Measurements from ENCODE around the gene KHDC3L.

KHDC3L gene, protein sequence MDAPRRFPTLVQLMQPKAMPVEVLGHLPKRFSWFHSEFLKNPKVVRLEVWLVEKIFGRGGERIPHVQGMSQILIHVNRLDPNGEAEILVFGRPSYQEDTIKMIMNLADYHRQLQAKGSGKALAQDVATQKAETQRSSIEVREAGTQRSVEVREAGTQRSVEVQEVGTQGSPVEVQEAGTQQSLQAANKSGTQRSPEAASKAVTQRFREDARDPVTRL

GRCh38 chr6:73362358-73362757, at the start of gene KHDC3L:
Gene KHDC3L, plus strand, starts transcription at chr6:73362658. Its CDS starts 72 bp downstream, at chr6:73362730.
- DNase-seq, result no peak

DNA sequence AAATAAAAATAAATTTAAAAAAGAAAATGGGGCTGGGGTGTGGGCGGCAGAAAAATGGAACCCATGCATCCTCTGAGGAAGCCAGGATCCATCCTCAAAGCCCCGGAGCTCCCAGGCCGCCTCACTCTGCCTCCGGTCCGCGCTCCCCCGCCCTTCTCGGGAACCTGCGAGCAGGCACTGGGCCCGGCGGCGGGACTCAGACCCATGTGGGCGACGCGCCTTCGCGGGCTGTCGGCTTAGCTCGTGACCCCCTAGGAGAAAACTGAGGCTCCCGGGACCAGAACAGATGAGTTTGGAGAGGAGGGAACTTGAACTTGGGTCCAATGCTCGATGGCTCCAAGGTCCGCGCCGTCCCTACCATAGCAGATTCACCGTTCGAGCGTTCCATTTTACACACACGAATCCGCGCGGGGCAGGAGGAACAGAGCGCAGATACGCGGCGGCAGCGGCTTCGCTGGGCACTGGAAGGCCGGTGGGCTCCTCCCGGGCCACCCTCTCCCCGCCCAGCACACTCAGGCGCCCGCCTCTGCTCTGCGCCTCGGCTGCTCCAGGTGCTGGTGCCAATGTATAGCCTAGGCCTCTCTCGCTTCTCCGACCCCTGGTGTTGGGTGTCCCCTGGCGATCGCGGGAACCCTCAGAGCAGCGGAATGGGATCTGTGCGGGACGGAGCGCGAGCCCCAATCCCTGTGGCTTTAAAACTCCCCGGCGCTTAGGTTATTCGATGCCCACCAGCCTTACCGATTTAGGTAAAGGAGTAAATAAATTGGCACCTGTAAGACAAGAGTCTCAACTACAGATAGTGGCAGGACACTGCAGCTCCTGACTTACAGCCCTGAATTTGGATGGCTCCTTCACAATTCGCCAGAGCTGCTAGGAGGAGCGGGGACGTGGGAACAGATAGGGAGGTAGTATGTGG, 47.6 kb upstream of the KHDC3L start:
- DNase-seq, result no peak

- no peak for DNase-seq
Measured at GRCh38 chr6:73323323-73323722, 39.1 kb upstream of the KHDC3L start.

- no peak for DNase-seq
Measured at GRCh38 chr6:73325656-73326055, 36.8 kb upstream of the KHDC3L start.

DNA sequence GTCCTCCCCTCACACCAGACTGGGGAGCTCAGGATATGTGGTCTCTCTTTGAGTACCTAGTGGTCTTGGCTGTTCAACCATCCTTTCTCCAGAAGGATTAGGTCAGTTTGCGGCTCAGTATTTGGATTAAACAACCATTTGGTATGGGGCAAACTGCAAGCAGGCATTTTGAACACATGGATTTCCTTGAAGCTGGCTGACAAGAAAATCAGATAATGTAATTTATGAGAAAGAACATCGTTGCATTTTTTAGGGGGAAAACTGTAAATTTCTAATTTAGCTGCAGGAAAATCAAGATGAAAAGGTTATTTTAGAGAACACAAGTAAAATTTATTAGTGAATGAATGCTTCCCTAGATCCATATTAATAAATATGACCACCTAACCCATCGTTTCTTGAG, 33.7 kb upstream of the KHDC3L start:
- no peak for DNase-seq

GRCh38 chr6:73329201-73329600, 33.3 kb upstream of the KHDC3L start:
- DNase-seq, result no peak

DNA sequence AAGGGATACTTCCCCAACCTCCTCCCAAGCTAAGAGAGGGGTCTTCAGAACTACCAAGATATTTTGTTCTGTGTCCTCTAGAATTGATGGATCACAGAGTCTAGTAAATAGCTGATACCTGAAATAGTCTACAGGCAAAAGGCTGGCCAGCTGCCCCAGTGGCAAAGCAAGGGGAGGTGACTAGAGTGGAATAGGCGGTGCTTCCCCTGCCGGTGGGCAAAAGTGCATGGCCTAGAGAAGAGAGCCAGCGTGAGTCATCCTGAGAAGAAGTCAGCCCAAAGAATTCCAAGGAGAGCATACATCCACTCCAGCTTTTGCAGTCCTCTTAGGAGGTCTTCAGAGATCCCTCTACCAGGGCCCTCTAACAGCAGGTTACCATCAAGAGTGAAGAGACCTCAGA, 23.1 kb upstream of the KHDC3L start:
- no peak for DNase-seq

- DNase-seq, result no peak
Measured at GRCh38 chr6:73340048-73340447, 22.4 kb upstream of the KHDC3L start.

DNA sequence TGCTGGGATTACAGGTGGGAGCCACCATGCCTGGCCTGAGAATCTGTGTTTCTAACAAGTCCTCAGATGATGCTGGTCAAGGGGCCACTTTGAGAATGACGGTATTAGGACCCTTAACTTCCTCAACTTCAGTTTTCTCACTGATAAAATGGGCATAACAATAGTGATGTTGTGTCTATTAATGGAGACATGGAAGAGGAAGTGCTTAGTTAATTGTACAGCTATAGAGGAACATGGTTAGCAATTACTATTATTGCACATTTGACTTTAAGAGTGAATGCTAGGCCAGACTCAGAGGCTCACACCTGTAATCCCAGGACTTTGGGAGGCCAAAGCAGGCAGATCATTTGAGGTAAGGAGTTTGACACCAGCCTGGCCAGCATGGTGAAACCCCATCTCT, 21.1 kb upstream of the KHDC3L start:
- DNase-seq, result no peak

- no peak for DNase-seq
Measured at GRCh38 chr6:73342174-73342573, 20.3 kb upstream of the KHDC3L start.

DNA sequence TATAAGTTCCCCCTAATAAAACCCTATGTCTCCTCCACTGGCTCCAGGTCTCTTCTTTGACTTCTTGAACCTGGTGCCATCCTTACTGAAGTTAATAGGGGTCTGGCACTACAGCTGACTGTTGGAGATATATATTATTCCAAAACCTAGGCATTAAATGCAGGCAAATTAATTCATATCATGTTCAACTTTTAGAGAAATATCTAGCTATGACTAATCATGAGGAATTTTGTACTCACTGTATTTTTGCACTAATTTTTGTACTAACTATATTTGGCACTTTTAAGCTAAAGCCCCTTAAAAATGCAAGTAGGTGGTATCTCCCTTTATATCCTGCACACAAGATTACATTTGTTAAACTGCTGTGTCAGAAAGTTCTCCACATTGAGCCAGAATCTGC, 19.3 kb upstream of the KHDC3L start:
- DNase-seq, result no peak

DNA sequence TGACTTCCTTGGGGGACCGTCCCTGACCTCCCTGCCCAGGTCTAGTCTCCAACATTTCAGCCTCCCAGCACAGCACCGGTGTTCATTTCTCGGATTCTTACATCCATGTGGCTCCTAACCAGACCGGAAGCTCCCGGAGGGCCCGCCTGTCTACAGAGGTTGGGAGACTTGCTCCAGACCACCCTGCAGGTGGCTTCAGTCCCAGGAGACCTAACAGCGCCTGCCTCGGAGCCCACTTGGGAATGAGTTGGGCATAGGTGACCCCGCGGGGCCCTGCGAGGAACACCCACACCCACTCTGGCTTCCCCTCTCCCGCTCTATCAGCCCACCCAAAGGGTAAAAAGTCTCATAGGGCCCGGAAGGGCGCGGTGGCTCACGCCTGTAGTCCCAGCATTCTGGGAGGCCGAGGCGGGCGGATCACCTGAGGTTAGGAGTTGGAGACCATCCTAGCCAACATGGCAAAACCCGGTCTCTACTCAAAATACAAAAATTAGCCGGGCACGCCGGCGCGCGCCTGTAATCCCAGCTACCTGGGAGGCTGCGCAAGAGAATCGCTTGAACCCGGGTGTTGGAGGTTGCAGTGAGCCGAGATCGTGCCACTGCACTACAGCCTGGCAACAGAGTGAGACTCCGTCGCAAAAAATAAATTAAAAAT, 13.8 kb upstream of the KHDC3L start:
- no peak for DNase-seq

- DNase-seq, result no peak
Measured at GRCh38 chr6:73349311-73349710, 13.1 kb upstream of the KHDC3L start.

DNA sequence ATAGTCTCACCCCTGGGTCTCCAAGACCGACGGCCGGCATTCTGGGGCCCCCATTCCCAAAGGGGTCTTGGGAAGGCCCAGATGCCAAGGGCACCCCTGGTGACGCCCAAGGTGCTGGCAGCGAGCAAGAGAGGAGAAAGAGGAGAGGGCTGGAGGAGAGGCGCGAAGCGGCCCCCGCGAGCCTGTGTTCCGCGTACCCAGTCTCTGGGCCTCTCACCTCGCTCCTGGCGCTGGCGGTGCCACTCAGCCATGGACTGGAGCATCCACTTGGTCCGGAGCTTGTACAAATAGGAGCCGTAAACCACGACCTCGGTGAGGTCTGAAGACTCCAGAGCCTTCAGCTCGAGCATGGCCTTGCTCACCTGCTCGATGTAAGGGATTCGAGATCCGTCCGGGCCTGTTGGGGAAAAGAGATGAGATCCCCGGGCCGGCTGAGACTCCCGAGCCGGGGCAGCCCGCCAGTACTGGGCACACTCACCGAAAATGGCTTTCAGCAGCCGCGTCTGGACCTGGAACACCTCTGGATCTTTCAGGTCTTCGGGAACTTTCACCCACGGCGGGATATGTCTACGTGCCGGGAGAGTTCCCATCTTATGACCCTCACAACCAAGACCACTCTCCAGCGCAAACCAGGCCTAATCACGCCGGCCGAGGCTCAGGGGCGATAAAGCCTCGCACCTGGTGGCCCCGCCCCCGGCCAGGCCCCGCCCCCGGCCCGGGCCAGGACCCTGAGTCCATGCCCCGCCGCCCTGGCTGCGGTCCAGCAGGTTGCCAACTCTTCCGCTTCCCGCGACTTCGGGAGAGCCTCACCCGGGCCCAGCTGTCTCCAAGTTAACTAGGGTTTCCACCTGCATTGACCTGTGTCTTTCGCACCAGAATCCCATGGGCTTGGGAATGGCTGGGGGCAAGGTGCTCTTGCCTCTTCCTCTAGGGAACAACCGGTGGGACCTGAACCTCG, 8.5 kb upstream of the KHDC3L start, which contains the start of gene DPPA5:
Gene DPPA5 (minus strand): TSS at position 641 of the 958 bp plus-strand sequence. CDS start 51 bp downstream, at position 590.
- DNase-seq, result no peak

- no peak for DNase-seq
Measured at GRCh38 chr6:73362869-73363536, 545 bp downstream of the KHDC3L start.

- DNase-seq, result no peak
Measured at GRCh38 chr6:73363537-73363875, 1.0 kb downstream of the KHDC3L start.

- DNase-seq, result no peak
Measured at GRCh38 chr6:73364121-73364520, 1.7 kb downstream of the KHDC3L start.

DNA sequence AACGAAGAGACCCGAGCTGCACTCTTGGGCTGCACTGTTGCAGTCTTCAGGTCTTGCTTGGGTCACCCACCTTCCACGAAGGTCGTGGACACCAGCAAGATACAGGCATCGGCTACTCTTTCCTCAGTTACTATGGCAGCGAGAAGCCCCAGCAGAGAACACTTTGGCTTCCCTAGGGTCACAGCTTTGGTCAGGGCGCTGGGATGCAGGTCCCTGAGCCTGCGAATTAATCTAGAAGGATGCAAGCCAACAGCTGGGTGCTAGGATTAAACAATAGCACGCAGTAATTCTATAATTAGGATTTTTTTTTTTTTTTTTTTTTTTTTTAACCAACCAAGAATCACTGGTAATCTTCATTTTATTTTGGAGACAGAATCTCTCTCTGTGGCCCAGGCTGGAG, 2.1 kb downstream of the KHDC3L start:
- DNase-seq, result no peak

- peak in 1 of 3 experiments; percentile 15 for DNase-seq
Measured at GRCh38 chr6:73367761-73368355, 5.4 kb downstream of the KHDC3L start.

DNA sequence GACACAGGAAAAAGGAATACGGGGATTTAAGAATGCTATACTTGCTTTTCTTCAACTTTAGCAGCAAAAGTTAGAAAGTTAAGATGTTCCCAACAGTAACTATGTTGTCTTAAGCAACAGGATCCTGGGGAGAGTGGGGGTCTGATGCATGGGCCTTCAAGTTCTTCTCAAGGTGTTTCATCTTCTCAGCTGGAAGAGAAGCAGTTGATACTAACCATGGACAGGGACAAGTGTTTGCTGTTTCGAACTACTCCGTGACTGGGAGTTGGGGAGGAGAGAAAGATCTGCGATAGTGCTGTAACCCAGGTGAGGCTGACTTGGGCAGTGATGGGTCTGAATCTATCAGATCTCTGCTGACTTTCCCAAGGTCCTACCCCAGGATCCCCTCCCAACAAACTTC, 6.2 kb downstream of the KHDC3L start:
- DNase-seq, result no peak

DNA sequence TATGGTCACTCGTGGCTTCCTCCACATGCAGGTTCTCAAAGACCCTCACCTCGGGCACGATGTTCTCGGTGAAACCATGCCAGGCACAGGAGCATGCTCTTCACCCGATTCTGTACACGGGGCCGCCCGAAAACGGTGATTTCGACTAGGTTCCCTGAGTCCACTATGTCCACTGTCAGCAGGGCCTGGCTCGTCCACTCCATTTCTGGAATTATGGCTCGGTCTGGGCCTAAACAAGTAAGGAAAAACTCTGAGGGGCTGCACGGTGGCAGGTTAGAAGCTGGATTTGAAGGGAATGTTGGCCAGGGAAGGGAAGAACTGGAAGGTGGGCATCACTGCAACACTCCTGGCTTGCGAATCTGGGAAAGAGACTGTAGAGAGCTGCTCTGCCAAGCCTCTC, 6.7 kb downstream of the KHDC3L start:
- no peak for DNase-seq

GRCh38 chr6:73369563-73369962, 7.1 kb downstream of the KHDC3L start, which contains the start of gene OOEP:
Gene OOEP, minus strand, starts transcription at chr6:73369897. Its CDS starts 105 bp downstream, at chr6:73369792.
- DNase-seq, result no peak

Data from NCI-H1417 (cell line).